GM18505 (cell line): ENCODE data around the gene VPS51.

Experiments
- ATAC-seq: cut with Tn5 transposase; IDR thresholded peaks from one replicate; pipeline ENCODE4 v1.9.1; 2021; ENCODE audit not compliant: unreplicated experiment
- POLR2A ChIP-seq: IDR thresholded peaks from 4 replicates; pipeline ENCODE4 v1.6.1; 2011; ENCODE audit warnings: borderline replicate concordance; ENCODE audit not compliant: insufficient read depth, insufficient read length; ENCODE audit errors: extremely low read depth

Gene VPS51

GRCh38 chr11:65156256-65156655, 60.2 kb downstream of the VPS51 start:
- TF ChIP-seq POLR2A: no peak
- ATAC-seq: no peak

GRCh38 chr11:65156926-65157325, 60.9 kb downstream of the VPS51 start:
- no peak for TF ChIP-seq POLR2A

GRCh38 chr11:65157336-65157735, 61.3 kb downstream of the VPS51 start:
- no peak for TF ChIP-seq POLR2A
- no peak for ATAC-seq

More at GRCh38 chr11:65156926-65157325, 60.9 kb downstream of the VPS51 start:
- ATAC-seq: no peak

GRCh38 chr11:65159012-65159411, 63.0 kb downstream of the VPS51 start:
- ATAC-seq: no peak
- TF ChIP-seq POLR2A: no peak

GRCh38 chr11:65160643-65161042, 64.6 kb downstream of the VPS51 start:
- ATAC-seq: no peak
- TF ChIP-seq POLR2A: no peak
